ENCODE measurements around the gene PDS5A. TPM values are rescaled to one million over a fixed set of nuclear protein-coding genes. Genes with fewer than 3 reads are reported as not detected.
"Not testable (repeated sequence)": the region's sequence is repeated elsewhere in the genome, so short reads cannot be mapped to it uniquely, and the experiment has no call there.

The PDS5A gene
- total RNA-seq (10 to 100 TPM; 23.0 to 41.6 (median 30.7) TPM), polyA plus RNA-seq (10 to 100 TPM; 10.9 to 23.7 TPM)
- long read RNA-seq, donor 1, full-length matches to known transcripts: 25 of 49 reads
- long read RNA-seq, donor 1, partial matches to known transcripts: 17 of 49 reads
- long read RNA-seq, donor 1, other reads (novel, unspliced or antisense): 7 of 49 reads
- long read RNA-seq, donor 2, full-length matches to known transcripts: 3 of 18 reads
- long read RNA-seq, donor 2, partial matches to known transcripts: 9 of 18 reads
- long read RNA-seq, donor 2, other reads (novel, unspliced or antisense): 6 of 18 reads
- long read RNA-seq, donor 3, full-length matches to known transcripts: 19 of 40 reads
- long read RNA-seq, donor 3, partial matches to known transcripts: 13 of 40 reads
- long read RNA-seq, donor 3, other reads (novel, unspliced or antisense): 8 of 40 reads

- H3K4me3 ChIP-seq: peak within 1 kb of the TSS; percentile 69 to 100 (median 91)
- ATAC-seq (peak; percentile 81 to 94 (median 92)), DNase-seq (peak; percentile 89 to 95 (median 91))
- intact Hi-C loops (cut with DNase I): loop anchor here (1.0 to 10.0 kb wide), 19 partner anchors 73 to 519 kb away; partner anchors contain the start of genes N4BP2 (in 7 of the 10), UGDH (in 6 of the 10), SMIM14 (in 4 of the 10) and LIAS (in 2 of the 10)
- peaks cover 0 to 32% (median 28%) of the 10 kb centered on the region in 9 donors for H3K36me3 ChIP-seq
- peaks cover 0 to 36% (median 15%) of the 10 kb centered on the region in 12 donors for H3K4me1 ChIP-seq
- TF ChIP-seq POLR2A (IDR thresholded peaks at IDR 0.05): no peak
- TF ChIP-seq CTCF (IDR thresholded peaks at IDR 0.05): peak; percentile 68 to 91 (median 87)
- 1 to 3% (median 1%) methylated on average over 15 to 117 of the region's 117 CpGs for WGBS, 4 donors
- peak within 1 kb of the TSS; percentile 83 to 97 (median 92) for H3K27ac ChIP-seq
- no peaks in the 10 kb centered on the region for H3K9me3 ChIP-seq
- no peaks in the 10 kb centered on the region for H3K27me3 ChIP-seq
These were observed at the start of gene PDS5A for GRCh38 chr4:39977489-39978377. TSS of gene PDS5A (minus strand) at chr4:39977911. CDS start at chr4:39976577, 1,334 bp downstream.

- H3K27ac ChIP-seq; H3K4me3 ChIP-seq; DNase-seq; intact Hi-C loops (cut with DNase I); H3K9me3 ChIP-seq; H3K4me1 ChIP-seq; ATAC-seq; H3K36me3 ChIP-seq; H3K27me3 ChIP-seq: not testable (repeated sequence)
- 94 to 96% (median 95%) methylated on average over 7 of the region's 7 CpGs; no CpG with 5 or more reads in 1 of the 4 donors for WGBS, 4 donors
These were observed 46.3 kb upstream of the PDS5A start for GRCh38 chr4:40024049-40024448.

- H3K4me3 ChIP-seq; intact Hi-C loops (cut with DNase I); H3K27ac ChIP-seq; H3K36me3 ChIP-seq; H3K9me3 ChIP-seq; DNase-seq; H3K4me1 ChIP-seq; H3K27me3 ChIP-seq; ATAC-seq: not testable (repeated sequence)
- WGBS, 4 donors: 86 to 93% (median 91%) methylated on average over 7 of the region's 7 CpGs
These were observed 43.4 kb upstream of the PDS5A start for GRCh38 chr4:40021116-40021515.

GRCh38 chr4:40020221-40020620, 42.5 kb upstream of the PDS5A start:
- TF ChIP-seq POLR2A (IDR thresholded peaks at IDR 0.05) (no peak), CTCF (IDR thresholded peaks at IDR 0.05) (no peak)
- intact Hi-C loops (cut with DNase I): no loop called here
- no peak overlapping the region for H3K4me3 ChIP-seq

GRCh38 chr4:40016007-40016406, 38.3 kb upstream of the PDS5A start:
- DNase-seq (no peak), ATAC-seq (no peak)
- TF ChIP-seq CTCF (IDR thresholded peaks at IDR 0.05) (no peak), POLR2A (IDR thresholded peaks at IDR 0.05) (no peak)
- intact Hi-C loops (cut with DNase I): no loop called here
- Histone ChIP-seq H3K36me3 (no peaks in the 10 kb centered on the region), H3K4me1 (no peaks in the 10 kb centered on the region), H3K27me3 (no peaks in the 10 kb centered on the region), H3K4me3 (no peak overlapping the region), H3K27ac (no peak overlapping the region), H3K9me3 (no peaks in the 10 kb centered on the region)
- 83 to 99% (median 86%) methylated on average over 2 of the region's 2 CpGs for WGBS, 4 donors

More at GRCh38 chr4:40020221-40020620, 42.5 kb upstream of the PDS5A start:
- ATAC-seq (no peak), DNase-seq (no peak)
- H3K27ac ChIP-seq: no peak overlapping the region
- H3K9me3 ChIP-seq: no peaks in the 10 kb centered on the region
- no peaks in the 10 kb centered on the region for H3K4me1 ChIP-seq
- no peaks in the 10 kb centered on the region for H3K27me3 ChIP-seq
- WGBS, 4 donors: 87 to 95% (median 93%) methylated on average over 15 of the region's 15 CpGs
- H3K36me3 ChIP-seq: no peaks in the 10 kb centered on the region

Data from heart left ventricle (tissue), 16 donors.